Measurements from ENCODE around the gene ZNF81. TPM values are rescaled to one million over a fixed set of nuclear protein-coding genes. Genes with fewer than 3 reads are reported as not detected.

ZNF81 gene
- total RNA-seq, 1 experiment from 2014 or later, result 4.4 TPM

Other genes starting within 250 kb of the ZNF81 start
- gene SYN1, start 217.0 kb upstream of the ZNF81 start, total RNA-seq (2014; rRNA removed), result not detected in 2 replicates
- 0.12 and 1.9 TPM in 2 replicates for gene CFP, start 207.0 kb upstream of the ZNF81 start, total RNA-seq (2014; rRNA removed)
- 59.0 and 63.1 TPM in 2 replicates for gene ELK1, start 186.3 kb upstream of the ZNF81 start, total RNA-seq (2014; rRNA removed)
- 143 and 144 TPM in 2 replicates for gene UXT, start 177.7 kb upstream of the ZNF81 start, total RNA-seq (2014; rRNA removed)
- 1.2 and 3.8 TPM in 2 replicates for gene ZNF182, start 167.1 kb downstream of the ZNF81 start, total RNA-seq (2014; rRNA removed)
- not detected in 2 replicates for gene SPACA5, start 170.1 kb downstream of the ZNF81 start, total RNA-seq (2014; rRNA removed)
- 2.5 and 4.4 TPM in 2 replicates for gene ZNF630, start 234.7 kb downstream of the ZNF81 start, total RNA-seq (2014; rRNA removed)

Measured in PC-3 (cell line).